Inferior parietal cortex (tissue), 1 donor: ENCODE results near the gene C1QTNF12.

Source experiments
- DNase-seq: peaks from one replicate; pipeline ENCODE4 v3.0.0-alpha.2; 2016; ENCODE audit errors: extremely low spot score

C1QTNF12 gene

GRCh38 chr1:1246577-1247340, at the start of gene C1QTNF12:
TSS of gene C1QTNF12 (minus strand) at chr1:1246722. CDS start at chr1:1246690, 32 bp downstream.
- no peak for DNase-seq

GRCh38 chr1:1295154-1295923, 48.8 kb upstream of the C1QTNF12 start:
- DNase-seq = no peak

GRCh38 chr1:1294250-1294890, 47.8 kb upstream of the C1QTNF12 start:
- DNase-seq = no peak

- DNase-seq = no peak
Measured at GRCh38 chr1:1293263-1294249, 47.0 kb upstream of the C1QTNF12 start.

GRCh38 chr1:1292851-1293250, 46.3 kb upstream of the C1QTNF12 start:
- no peak for DNase-seq

- DNase-seq = no peak
Measured at GRCh38 chr1:1292442-1292779, 45.9 kb upstream of the C1QTNF12 start.

- peak; percentile 33 for DNase-seq
Measured at GRCh38 chr1:1291548-1292441, 45.3 kb upstream of the C1QTNF12 start.

GRCh38 chr1:1291023-1291528, 44.6 kb upstream of the C1QTNF12 start:
- no peak for DNase-seq

- DNase-seq = no peak
Measured at GRCh38 chr1:1290238-1290731, 43.8 kb upstream of the C1QTNF12 start.

GRCh38 chr1:1287288-1288110, 41.0 kb upstream of the C1QTNF12 start:
- DNase-seq = no peak

- DNase-seq = no peak
Measured at GRCh38 chr1:1286313-1287261, 40.1 kb upstream of the C1QTNF12 start.

- no peak for DNase-seq
Measured at GRCh38 chr1:1285611-1286311, 39.2 kb upstream of the C1QTNF12 start.

- DNase-seq = no peak
Measured at GRCh38 chr1:1285102-1285571, 38.6 kb upstream of the C1QTNF12 start.

- DNase-seq = no peak
Measured at GRCh38 chr1:1284221-1285101, 37.9 kb upstream of the C1QTNF12 start.

- no peak for DNase-seq
Measured at GRCh38 chr1:1283821-1284220, 37.3 kb upstream of the C1QTNF12 start.

- DNase-seq = no peak
Measured at GRCh38 chr1:1282998-1283397, 36.5 kb upstream of the C1QTNF12 start.
